Gastrocnemius medialis (tissue), 4 donors: ENCODE measurements around the gene CYP17A1. TPM values are rescaled to one million over a fixed set of nuclear protein-coding genes. Genes with fewer than 3 reads are reported as not detected.

Experiments used
- ATAC-seq, 2 donors: fragments of 150-250 bp; one replicate each; pipeline ENCODE4 v1.9.1; 2016
- DNase-seq, 2 donors: peaks; one replicate each; pipeline ENCODE4 v3.0.0-alpha.2; 2019
- H3K27ac ChIP-seq, 4 donors: fragments of 200-600 bp; sonication (generic); 1 replicate in 1 of 4; 2 replicates in 3 of 4; pipeline ENCODE4 v1.5.1; 2016 to 2018; ENCODE audit warnings: mild to moderate bottlenecking in 2 of 4, moderate library complexity in 1 of 4
- H3K27me3 ChIP-seq, 3 donors: fragments of 200-600 bp; sonication (generic) in 2 of 3; 1 replicate in 1 of 3; 2 replicates in 2 of 3; pipeline versions ENCODE4 v1.5.1 to v1.6.0; 2016 to 2019; ENCODE audit warnings: mild to moderate bottlenecking in 1 of 3, moderate library complexity in 1 of 3
- H3K36me3 ChIP-seq, 2 donors: fragments of 200-600 bp; sonication (generic) in 1 of 2; one replicate each; pipeline ENCODE4 v1.5.1; 2017 to 2018
- H3K4me1 ChIP-seq, 2 donors: fragments of 200-600 bp; sonication (generic) in 1 of 2; one replicate each; pipeline ENCODE4 v1.5.1; 2016 to 2017; ENCODE audit warnings: mild to moderate bottlenecking in 2 of 2
- H3K4me3 ChIP-seq, 4 donors: fragments of 200-600 bp; sonication (generic) in 3 of 4; 1 replicate in 1 of 4; 2 replicates in 3 of 4; pipeline ENCODE4 v1.5.1; 2016 to 2019; ENCODE audit warnings: mild to moderate bottlenecking in 2 of 4
- H3K9me3 ChIP-seq, 3 donors: fragments of 200-600 bp; sonication (generic) in 2 of 3; 1 replicate in 1 of 3; 2 replicates in 2 of 3; pipeline ENCODE4 v1.5.1; 2016 to 2019
- POLR2A ChIP-seq, 2 donors: fragments of 450-650 bp; IDR thresholded peaks; one replicate each; pipeline ENCODE4 v1.6.1; 2017; ENCODE audit warnings: antibody characterized with exemption in 2 of 2, mild to moderate bottlenecking in 2 of 2, moderate library complexity in 2 of 2
- in situ Hi-C, 4 donors: fragments of 200-750 bp; cut with MboI; loops; one replicate each; pipeline versions ENCODE4 v1.15.0 to v1.8.0; 2017; ENCODE audit warnings: low sequenced_read_pairs in 4 of 4
- intact Hi-C: fragments of 100-400 bp; cut with DNase I; formaldehyde crosslinking; loops from one replicate; pipeline ENCODE4 v1.15.1; 2023; ENCODE audit warnings: low total_unique reads
- total RNA-seq, 4 donors: library from RNA; depleted of rRNA; stranded (reverse); fragments of >200 nt; gene quantifications; one replicate each; pipeline versions ENCODE4 v1.1.0 to v1.2.3, GENCODE V29; 2016
- TF ChIP-seq, protein P1 (sequence below), 5 experiments: fragments of 450-650 bp in 3 of 5; fragments of 200-600 bp in 2 of 5; sonication (generic) in 2 of 5; IDR thresholded peaks in 4 of 5; conservative IDR thresholded peaks in 1 of 5; 1 replicate in 4 of 5; 2 replicates in 1 of 5; pipeline ENCODE4 v1.5.1; 2016 to 2019; ENCODE audit warnings: antibody characterized with exemption in 5 of 5, mild to moderate bottlenecking in 3 of 5, moderate library complexity in 3 of 5

Gene CYP17A1
- total RNA-seq, 4 donors from 2014 or later, result 4.2 TPM; not detected in 3

- Histone ChIP-seq H3K27ac (peak overlapping the region; percentile 84 to 89 (median 86)), H3K4me1 (peaks cover 40 to 46% of the 10 kb centered on the region in 2 donors), H3K9me3 (no peaks in the 10 kb centered on the region), H3K4me3 (no peak overlapping the region), H3K27me3 (no peaks in the 10 kb centered on the region), H3K36me3 (peaks cover 0 to 38% of the 10 kb centered on the region in 2 donors)
- intact Hi-C loops, result no loop called here
- in situ Hi-C loops, result loop anchor here in 1 of 4 donors (10.0 kb wide), 1 partner anchor 70 kb away; the partner anchor contains the start of gene WBP1L
- ATAC-seq (no peak), DNase-seq (peak; percentile 47 to 70)
- no peak for TF ChIP-seq POLR2A (IDR thresholded peaks at IDR 0.05)
- TF ChIP-seq, protein P1, sequence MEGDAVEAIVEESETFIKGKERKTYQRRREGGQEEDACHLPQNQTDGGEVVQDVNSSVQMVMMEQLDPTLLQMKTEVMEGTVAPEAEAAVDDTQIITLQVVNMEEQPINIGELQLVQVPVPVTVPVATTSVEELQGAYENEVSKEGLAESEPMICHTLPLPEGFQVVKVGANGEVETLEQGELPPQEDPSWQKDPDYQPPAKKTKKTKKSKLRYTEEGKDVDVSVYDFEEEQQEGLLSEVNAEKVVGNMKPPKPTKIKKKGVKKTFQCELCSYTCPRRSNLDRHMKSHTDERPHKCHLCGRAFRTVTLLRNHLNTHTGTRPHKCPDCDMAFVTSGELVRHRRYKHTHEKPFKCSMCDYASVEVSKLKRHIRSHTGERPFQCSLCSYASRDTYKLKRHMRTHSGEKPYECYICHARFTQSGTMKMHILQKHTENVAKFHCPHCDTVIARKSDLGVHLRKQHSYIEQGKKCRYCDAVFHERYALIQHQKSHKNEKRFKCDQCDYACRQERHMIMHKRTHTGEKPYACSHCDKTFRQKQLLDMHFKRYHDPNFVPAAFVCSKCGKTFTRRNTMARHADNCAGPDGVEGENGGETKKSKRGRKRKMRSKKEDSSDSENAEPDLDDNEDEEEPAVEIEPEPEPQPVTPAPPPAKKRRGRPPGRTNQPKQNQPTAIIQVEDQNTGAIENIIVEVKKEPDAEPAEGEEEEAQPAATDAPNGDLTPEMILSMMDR (IDR thresholded peaks at IDR 0.05 in 4 of 5, conservative IDR thresholded peaks at IDR 0.05 in 1 of 5), result no peak
These were observed 22.1 kb downstream of the CYP17A1 start for GRCh38 chr10:102814873-102815661.

GRCh38 chr10:102814453-102814871 is 22.8 kb downstream of the CYP17A1 start:
- intact Hi-C loops (no loop called here), in situ Hi-C loops (loop anchor here in 1 of 4 donors (10.0 kb wide), 1 partner anchor 70 kb away; the partner anchor contains the start of gene WBP1L)
- Histone ChIP-seq H3K27ac (peak overlapping the region; percentile 84 to 89 (median 86)), H3K36me3 (peaks cover 0 to 44% of the 10 kb centered on the region in 2 donors), H3K4me3 (no peak overlapping the region), H3K4me1 (peaks cover 40 to 46% of the 10 kb centered on the region in 2 donors), H3K27me3 (no peaks in the 10 kb centered on the region), H3K9me3 (no peaks in the 10 kb centered on the region)
- TF ChIP-seq POLR2A (IDR thresholded peaks at IDR 0.05), result no peak
- ATAC-seq, result no peak
- no peak for DNase-seq

DNA sequence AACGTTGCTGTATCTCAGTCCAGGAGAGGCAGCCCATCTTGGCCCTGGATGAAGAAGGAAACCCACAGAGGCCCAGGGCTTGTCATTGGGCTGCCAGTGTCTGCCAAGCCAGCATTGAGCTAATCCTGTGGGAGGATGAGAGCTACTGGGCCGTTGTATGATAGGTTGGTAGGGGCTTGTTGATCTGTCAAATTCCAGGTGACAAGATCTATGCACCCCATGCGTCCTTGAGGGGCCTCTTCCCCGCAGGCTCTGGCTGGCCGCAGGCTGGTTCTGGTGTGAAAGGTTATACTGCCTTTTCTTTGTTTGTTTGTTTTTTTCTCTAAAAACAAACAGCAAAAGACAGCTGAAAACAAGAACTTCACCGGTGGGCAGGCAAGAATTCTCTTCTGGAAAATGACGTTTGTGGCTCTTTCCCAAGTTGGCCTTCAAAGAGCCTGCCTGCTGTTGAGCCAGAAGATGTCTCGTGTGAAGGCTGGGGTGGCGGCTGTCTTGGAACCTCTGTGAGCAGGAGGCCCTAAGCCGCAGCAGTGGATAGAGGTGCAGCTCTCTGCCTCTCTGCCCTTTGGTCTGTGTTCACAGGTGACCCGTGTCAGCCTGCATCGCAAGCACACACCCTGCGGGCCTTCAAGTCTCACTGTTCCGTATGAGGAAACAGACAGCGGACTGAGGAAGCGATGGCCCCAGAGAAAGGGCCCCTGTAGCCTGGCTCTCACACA is 23.3 kb downstream of the CYP17A1 start:
- no peak for ATAC-seq
- TF ChIP-seq, protein P1 (IDR thresholded peaks at IDR 0.05 in 4 of 5, conservative IDR thresholded peaks at IDR 0.05 in 1 of 5), result no peak
- TF ChIP-seq POLR2A (IDR thresholded peaks at IDR 0.05), result no peak
- no peaks in the 10 kb centered on the region for H3K27me3 ChIP-seq
- peak overlapping the region; percentile 84 to 89 (median 86) for H3K27ac ChIP-seq
- in situ Hi-C loops, result loop anchor here in 1 of 4 donors (10.0 kb wide), 1 partner anchor 69 kb away; the partner anchor contains the start of gene WBP1L
- DNase-seq, result no peak
- peaks cover 45 to 46% of the 10 kb centered on the region in 2 donors for H3K4me1 ChIP-seq
- intact Hi-C loops, result no loop called here
- peaks cover 0 to 46% of the 10 kb centered on the region in 2 donors for H3K36me3 ChIP-seq
- no peak overlapping the region for H3K4me3 ChIP-seq
- H3K9me3 ChIP-seq, result no peaks in the 10 kb centered on the region

GRCh38 chr10:102813017-102813541 is 24.1 kb downstream of the CYP17A1 start:
- peaks cover 0 to 46% of the 10 kb centered on the region in 2 donors for H3K36me3 ChIP-seq
- no peak overlapping the region for H3K4me3 ChIP-seq
- H3K4me1 ChIP-seq, result peaks cover 42 to 48% of the 10 kb centered on the region in 2 donors
- intact Hi-C loops (no loop called here), in situ Hi-C loops (loop anchor here in 1 of 4 donors (10.0 kb wide), 1 partner anchor 68 kb away; the partner anchor contains the start of gene WBP1L)
- no peaks in the 10 kb centered on the region for H3K27me3 ChIP-seq
- no peak for TF ChIP-seq POLR2A (IDR thresholded peaks at IDR 0.05)
- TF ChIP-seq, protein P1 (IDR thresholded peaks at IDR 0.05 in 4 of 5, conservative IDR thresholded peaks at IDR 0.05 in 1 of 5), result no peak
- ATAC-seq, result no peak
- DNase-seq, result no peak
- no peaks in the 10 kb centered on the region for H3K9me3 ChIP-seq
- H3K27ac ChIP-seq, result peak overlapping the region; percentile 84 to 89 (median 86)
